Lung (tissue), 12 donors: ENCODE results near the gene EDAR. TPM values are rescaled to one million over a fixed set of nuclear protein-coding genes. Genes with fewer than 3 reads are reported as not detected.

Experiments used
- ATAC-seq: fragments of 200-7000 bp; cut with Tn5 transposase; one replicate; pipeline ENCODE4 v1.9.1; 2020; ENCODE audit warnings: moderate number of reproducible peaks; ENCODE audit not compliant: insufficient read depth, low FRiP score
- DNase-seq, 3 donors: peaks; one replicate each; pipeline ENCODE4 v3.0.0-alpha.2; 2013 to 2017
- H3K27ac ChIP-seq, 2 donors: one replicate each; pipeline ENCODE4 v1.5.1; 2013; ENCODE audit warnings: mild to moderate bottlenecking in 2 of 2, moderate library complexity in 2 of 2, control low read depth in 1 of 2, inconsistent platforms in 1 of 2, low read depth in 1 of 2, low read length in 1 of 2
- H3K27me3 ChIP-seq, 3 donors: one replicate each; pipeline ENCODE4 v1.5.1; 2013; ENCODE audit warnings: low read length in 2 of 3; ENCODE audit not compliant: control insufficient read depth in 3 of 3, insufficient read depth in 3 of 3
- H3K36me3 ChIP-seq, 4 donors: one replicate each; pipeline ENCODE4 v1.5.1; 2013; ENCODE audit warnings: low read length in 4 of 4, mild to moderate bottlenecking in 1 of 4, moderate library complexity in 1 of 4; ENCODE audit not compliant: control insufficient read depth in 4 of 4, insufficient read depth in 4 of 4
- H3K4me1 ChIP-seq, 5 donors: one replicate each; pipeline ENCODE4 v1.5.1; 2013; ENCODE audit warnings: low read length in 5 of 5, mild to moderate bottlenecking in 2 of 5, moderate library complexity in 1 of 5; ENCODE audit not compliant: control insufficient read depth in 5 of 5, insufficient read depth in 5 of 5
- H3K4me3 ChIP-seq: one replicate; pipeline ENCODE4 v1.5.1; 2013; ENCODE audit warnings: mild to moderate bottlenecking, control low read depth, moderate library complexity
- H3K9ac ChIP-seq, 2 donors: one replicate each; pipeline ENCODE4 v1.5.1; 2013; ENCODE audit warnings: low read length in 2 of 2, control low read depth in 1 of 2; ENCODE audit not compliant: insufficient read depth in 1 of 2
- H3K9me3 ChIP-seq, 4 donors: one replicate each; pipeline ENCODE4 v1.5.1; 2013; ENCODE audit warnings: low read length in 3 of 4, mild to moderate bottlenecking in 1 of 4, moderate library complexity in 1 of 4; ENCODE audit not compliant: control insufficient read depth in 4 of 4, insufficient read depth in 3 of 4
- CTCF ChIP-seq: IDR thresholded peaks from 2 replicates; pipeline ENCODE4 v1.5.1; 2012; ENCODE audit warnings: mild to moderate bottlenecking; ENCODE audit errors: control extremely low read depth, extremely low read depth
- WGBS, 2 donors: extraction: QIAGEN DNeasy Blood & Tissue Kit; methylation state at CpG; one replicate each; pipeline ENCODE4 v1.1.7; 2013; 5-methylcytosine and 5-hydroxymethylcytosine counted together
- polyA plus RNA-seq, 2 donors: library from polyadenylated mRNA; stranded (reverse); fragments of 200-250 nt; gene quantifications; one replicate each; pipeline ENCODE4 v1.2.1, GENCODE V29; 2013
- total RNA-seq, 2 donors: library from RNA; depleted of rRNA in 1 of 2; stranded (reverse); fragments of >200 nt in 1 of 2; gene quantifications; one replicate each; pipeline ENCODE4 v1.2.1, GENCODE V29; 2014 to 2021
- donor health status: control.
- donor health status: control.
- donor health status: Bipolar disorder and iron deficiency.
- donor health status: healthy.
- donor health status: DM: yes; HTN: yes; CAD: no.

Gene EDAR
- total and polyA plus RNA-seq, 4 donors: 0.02 to 0.37 (median 0.10) TPM; not detected in 1

GRCh38 chr2:108980076-108980475 lies 8.9 kb downstream of the EDAR start:
- no peak for ATAC-seq
- Histone ChIP-seq H3K9ac (no peak overlapping the region), H3K27ac (no peak overlapping the region), H3K9me3 (no peaks in the 10 kb centered on the region), H3K27me3 (no peaks in the 10 kb centered on the region), H3K4me1 (peaks cover 0 to 60% (median 31%) of the 10 kb centered on the region in 5 donors), H3K4me3 (no peak overlapping the region), H3K36me3 (no peaks in the 10 kb centered on the region)
- DNase-seq: no peak
- 90 to 94% methylated on average over 6 of the region's 6 CpGs for WGBS, 2 donors
- no peak for TF ChIP-seq CTCF

- H3K9ac ChIP-seq: no peak overlapping the region
- DNase-seq (no peak), ATAC-seq (no peak)
Observed at GRCh38 chr2:108979461-108979860, 9.6 kb downstream of the EDAR start.

GRCh38 chr2:108978709-108979111 lies 10.3 kb downstream of the EDAR start:
- no peak overlapping the region for H3K4me3 ChIP-seq
- no peak for TF ChIP-seq CTCF
- DNase-seq: peak; percentile 69 to 90 (median 88)
- peak overlapping the region in 1 of 2 donors; percentile 39 for H3K9ac ChIP-seq
- no peak overlapping the region for H3K27ac ChIP-seq
- H3K9me3 ChIP-seq: no peaks in the 10 kb centered on the region
- WGBS, 2 donors: 35 to 51% methylated on average over 7 of the region's 7 CpGs
- H3K27me3 ChIP-seq: no peaks in the 10 kb centered on the region
- H3K36me3 ChIP-seq: no peaks in the 10 kb centered on the region
- H3K4me1 ChIP-seq: peaks cover 0 to 54% (median 31%) of the 10 kb centered on the region in 5 donors
- no peak for ATAC-seq

More at GRCh38 chr2:108979461-108979860, 9.6 kb downstream of the EDAR start:
- Histone ChIP-seq H3K9me3 (no peaks in the 10 kb centered on the region), H3K27ac (no peak overlapping the region), H3K4me3 (no peak overlapping the region), H3K27me3 (no peaks in the 10 kb centered on the region), H3K4me1 (peaks cover 0 to 60% (median 31%) of the 10 kb centered on the region in 5 donors), H3K36me3 (no peaks in the 10 kb centered on the region)
- TF ChIP-seq CTCF: no peak
- WGBS, 2 donors: 98 to 100% methylated on average over 3 of the region's 3 CpGs
